OCI-M2 (cell line): ENCODE measurements around the gene ACVR2B.

Source experiments
- DNase-seq: peaks from one replicate; lab custom pipeline; 2025; ENCODE audit not compliant: unreplicated experiment; lab: John Stamatoyannopoulos, UW

The ACVR2B gene

DNA sequence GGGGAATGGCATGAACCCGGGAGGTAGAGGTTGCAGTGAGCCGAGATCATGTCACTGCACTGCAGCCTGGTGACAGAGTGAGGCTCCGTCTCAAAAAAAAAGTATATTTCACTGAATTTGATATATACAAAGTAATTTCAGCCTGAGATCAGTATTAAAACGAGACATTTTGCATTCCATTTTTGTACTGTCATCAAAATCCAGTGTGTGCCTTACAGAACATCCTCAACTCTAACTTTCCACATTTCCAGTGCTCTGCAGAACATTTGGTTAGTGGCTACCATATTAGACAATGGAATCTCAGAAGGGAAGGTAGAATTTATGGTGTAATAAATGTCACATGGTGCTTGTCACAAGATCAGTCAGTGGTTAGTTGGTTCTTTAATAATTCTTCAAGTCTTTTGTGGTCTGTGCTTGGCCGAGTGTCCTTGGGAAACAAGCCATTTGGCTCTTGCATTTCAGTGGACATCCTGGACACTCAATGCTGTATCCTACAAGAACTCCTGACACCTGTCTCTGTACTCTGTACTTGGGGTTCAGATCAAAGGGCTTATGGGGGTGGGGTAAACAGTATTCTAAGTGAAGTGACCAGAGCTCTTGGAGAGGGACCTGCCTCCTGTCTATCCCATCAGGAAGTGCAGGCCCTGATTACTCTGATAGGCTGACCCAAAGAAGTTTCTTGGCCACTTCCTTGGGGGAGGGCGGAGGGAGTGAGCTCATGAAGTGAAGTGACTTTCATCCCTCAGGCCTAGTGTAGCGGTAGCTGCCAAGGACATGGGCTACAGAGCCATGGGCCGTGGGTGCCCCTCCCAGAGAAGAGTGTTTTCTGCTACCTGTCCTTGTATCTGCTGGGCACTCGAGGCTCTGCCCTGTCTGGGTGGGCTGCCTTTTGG lies 3.7 kb downstream of the ACVR2B start:
- DNase-seq = no peak

DNA sequence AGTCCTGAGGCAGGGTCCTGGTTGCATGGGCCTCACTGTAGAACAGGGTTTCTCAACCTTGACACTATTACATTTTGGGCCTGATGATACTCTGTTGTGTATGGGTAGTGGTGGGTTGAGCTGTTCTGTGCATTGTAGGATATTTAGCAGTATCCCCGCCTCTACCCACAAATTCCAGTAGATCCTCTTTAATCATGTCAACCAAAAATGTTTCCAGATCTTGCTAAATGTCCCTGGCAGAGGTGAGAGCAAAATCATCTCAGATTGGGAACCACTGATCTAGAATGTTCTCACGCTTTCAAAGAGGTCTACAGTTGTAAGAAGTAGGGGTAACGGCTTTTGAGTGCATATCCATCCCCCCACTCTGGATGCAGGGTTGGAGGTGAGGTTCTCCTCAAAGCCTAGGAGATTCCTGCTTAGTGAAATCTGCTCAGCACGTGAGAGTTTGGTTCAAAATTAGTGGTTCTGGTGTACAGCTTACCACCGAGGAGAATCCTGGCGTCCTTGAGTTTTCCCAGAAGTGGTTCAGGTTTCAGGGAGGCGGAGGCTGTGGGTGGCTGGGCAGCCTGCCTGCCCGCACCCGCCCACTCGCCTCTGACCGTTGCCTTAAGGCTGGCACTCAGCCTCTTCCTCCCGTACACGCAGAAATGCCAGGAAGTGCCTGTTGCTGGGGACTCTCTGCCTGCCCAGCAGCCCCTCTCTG lies 5.3 kb downstream of the ACVR2B start:
- no peak for DNase-seq

DNA sequence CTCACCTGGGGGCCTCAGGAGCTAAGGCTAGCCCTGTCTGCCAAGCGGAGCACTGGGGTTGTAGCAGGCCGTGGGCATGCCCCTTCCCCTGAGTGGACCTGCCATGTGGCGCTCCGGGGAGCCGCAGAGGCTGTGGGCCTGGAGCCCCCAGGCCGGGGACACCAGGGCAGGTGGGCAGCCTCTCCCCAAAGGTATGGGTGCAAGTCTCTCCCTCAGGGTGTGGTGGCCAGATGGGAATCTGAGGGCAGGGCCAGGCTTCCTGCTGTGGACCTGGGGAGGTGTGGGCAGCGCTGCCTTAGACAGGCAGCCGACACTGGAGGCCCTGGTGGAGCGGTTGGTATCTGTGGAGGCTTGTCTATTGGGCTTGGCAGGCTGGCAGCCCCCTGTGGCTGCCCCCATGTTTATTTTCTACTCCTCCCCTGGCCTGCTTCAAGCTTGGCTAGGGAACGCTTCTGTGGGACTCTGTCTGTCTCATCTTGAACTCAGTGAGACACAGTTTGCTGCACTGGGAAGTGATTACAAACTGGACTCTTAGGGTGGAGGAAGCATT lies 5.9 kb downstream of the ACVR2B start:
- DNase-seq = no peak

DNA sequence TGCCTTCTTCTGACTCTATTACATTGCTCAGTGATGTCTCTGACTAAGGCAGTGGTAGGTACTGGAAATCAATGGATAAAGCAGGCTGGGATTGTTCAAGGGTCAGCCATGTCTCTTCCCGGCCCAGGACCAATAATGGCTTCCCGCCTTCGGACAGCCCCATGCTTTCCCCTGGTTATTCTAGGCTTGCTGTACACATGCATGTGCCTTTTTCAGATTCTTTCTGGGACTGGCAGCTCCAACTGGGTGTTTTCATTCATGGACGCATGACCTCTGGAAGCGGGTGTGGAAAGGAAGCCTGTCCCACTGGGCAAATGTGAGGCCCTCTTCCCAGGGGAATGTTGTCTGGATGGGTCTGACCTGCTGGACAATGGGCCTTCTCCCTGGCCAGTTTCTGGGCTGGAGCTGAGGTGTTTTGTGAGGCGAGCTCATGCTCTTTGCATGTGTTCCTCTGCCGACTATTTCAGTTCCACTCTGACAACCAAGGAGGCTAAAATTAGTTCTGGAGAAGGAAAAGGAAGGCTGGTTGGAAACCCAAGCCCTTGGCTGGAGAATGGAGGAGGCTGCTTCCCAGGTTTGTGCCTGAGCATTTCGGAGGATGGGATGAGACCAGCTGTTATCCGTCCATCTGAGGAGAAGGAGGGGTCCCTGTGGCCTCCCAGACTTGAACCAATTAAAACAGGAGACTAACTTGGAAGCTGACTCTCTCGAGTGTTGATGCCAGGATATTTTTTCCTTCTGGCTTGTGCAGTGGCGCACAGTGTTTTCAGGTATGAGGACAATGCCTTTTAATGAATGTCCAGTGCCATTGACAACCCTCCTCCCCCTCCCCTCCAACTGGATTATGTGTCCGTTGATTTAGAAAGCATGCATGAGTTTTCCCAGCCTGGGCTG lies 6.9 kb downstream of the ACVR2B start:
- no peak for DNase-seq

DNA sequence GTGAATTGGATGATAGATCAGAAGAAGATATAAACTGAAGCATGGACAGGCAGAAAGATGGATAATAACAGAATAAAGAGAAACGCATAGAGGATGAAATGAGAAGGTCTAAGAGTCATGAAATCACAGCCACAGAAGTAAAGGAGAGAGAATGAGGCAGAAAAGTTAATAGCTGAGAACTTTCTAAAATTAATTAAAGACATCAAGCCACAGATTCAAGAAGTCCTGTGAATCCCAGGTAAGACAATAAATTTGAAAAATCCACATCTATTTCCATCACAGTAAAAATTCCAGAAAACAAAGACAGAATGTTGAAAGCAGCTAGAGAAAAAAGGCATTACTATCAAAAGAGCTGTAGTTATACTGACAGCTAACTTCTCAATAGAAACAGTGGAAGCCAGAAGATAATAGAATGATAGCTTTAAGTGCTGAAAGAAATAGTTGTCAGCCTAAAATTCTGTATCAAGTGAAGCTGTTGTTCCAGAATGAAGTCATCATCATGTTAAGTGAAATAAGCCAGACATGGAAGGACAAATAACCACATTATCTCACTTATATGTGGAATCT lies 12.0 kb downstream of the ACVR2B start:
- no peak for DNase-seq

DNA sequence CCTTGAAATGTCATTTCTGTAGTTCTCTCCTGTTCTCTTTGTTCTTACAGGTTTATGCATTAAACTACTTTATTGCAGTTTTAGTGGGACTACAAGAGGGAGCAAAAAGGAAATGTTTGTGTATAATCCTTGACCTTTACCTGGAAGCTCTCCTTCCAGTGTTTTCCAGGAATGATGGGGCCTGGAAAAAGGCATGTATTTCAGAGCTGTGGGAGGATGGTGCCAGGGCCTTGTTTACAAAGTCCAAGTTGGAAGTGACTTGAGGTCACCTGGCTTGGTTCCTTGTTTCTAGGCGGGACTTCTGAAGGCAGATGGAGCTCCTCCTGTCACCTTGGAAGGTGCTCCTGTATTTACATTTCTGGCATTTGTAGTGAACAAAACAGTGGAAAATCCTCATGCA lies 15.1 kb downstream of the ACVR2B start:
- no peak for DNase-seq

- no peak for DNase-seq
Measured at GRCh38 chr3:38469852-38470251, 16.2 kb downstream of the ACVR2B start.

DNA sequence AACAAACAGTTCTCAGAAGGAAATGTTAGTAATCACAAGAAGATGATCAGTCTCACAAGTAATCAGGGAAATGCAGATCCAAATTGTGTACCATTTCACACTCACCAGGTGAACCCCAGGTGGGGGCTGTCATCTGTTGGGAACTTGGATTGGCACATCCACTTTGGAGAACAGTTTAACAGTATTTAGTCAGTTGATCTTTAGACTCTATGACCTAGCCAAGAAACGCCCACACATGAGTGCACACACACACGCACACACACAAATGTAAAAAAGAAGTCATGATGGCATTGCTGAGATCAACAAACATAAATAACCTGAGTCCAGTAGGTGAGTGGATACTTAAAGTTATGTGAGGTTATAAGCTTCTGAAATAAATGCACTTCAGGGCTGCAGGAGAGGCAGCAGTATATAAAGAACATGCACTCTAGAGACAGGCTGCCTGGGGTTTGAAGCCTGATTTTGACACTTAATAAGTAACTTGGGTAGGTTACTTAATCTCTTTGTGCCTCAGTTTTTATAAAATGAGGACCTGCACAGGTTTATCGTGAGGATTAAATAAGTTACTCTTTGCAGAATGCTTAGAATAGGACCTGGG lies 17.7 kb downstream of the ACVR2B start:
- DNase-seq = no peak

- DNase-seq = no peak
Measured at GRCh38 chr3:38472342-38472741, 18.7 kb downstream of the ACVR2B start.

- no peak for DNase-seq
Measured at GRCh38 chr3:38473229-38473628, 19.5 kb downstream of the ACVR2B start.

- no peak for DNase-seq
Measured at GRCh38 chr3:38474928-38475605, 21.4 kb downstream of the ACVR2B start.

- DNase-seq = no peak
Measured at GRCh38 chr3:38475716-38476115, 22.0 kb downstream of the ACVR2B start.

DNA sequence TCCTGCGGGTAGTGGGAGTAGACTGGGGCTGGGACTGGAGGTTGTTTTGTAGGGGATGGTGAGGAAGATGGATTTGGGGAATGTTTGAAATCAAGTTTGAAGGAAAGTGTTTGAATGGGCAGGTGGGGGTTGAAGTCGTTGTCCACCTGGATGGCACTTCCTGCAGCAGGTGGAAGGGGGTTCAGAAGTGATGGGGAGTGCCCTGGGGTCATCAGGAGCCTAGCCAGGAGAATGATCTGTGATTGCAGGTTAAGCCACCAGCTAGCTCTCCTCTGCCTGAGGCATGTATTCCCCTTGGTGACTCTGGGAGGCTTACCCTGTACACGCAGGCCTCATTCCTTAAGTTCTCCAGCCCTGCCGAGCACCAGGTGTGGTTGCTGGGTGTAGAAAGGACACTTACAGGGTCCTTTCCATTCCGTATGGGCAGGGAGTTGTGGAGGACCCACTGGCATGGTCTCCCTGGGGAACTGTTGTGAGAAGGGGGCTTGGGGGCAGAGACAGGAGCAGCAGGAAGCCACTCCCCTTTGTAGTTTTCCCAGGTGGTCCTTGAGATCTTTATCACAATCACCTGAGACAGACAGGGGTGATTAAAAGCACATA lies 22.6 kb downstream of the ACVR2B start:
- DNase-seq = no peak

GRCh38 chr3:38477057-38477820 lies 23.5 kb downstream of the ACVR2B start:
- DNase-seq = no peak

GRCh38 chr3:38477839-38478450 lies 24.3 kb downstream of the ACVR2B start:
- no peak for DNase-seq

GRCh38 chr3:38478901-38479300 lies 25.2 kb downstream of the ACVR2B start:
- DNase-seq = no peak

- no peak for DNase-seq
Measured at GRCh38 chr3:38479431-38480092, 25.9 kb downstream of the ACVR2B start.

GRCh38 chr3:38480093-38480445 lies 26.4 kb downstream of the ACVR2B start:
- no peak for DNase-seq
